CD14-positive monocyte (primary cell): ENCODE measurements around the gene KRTAP10-5. TPM values are rescaled to one million over a fixed set of nuclear protein-coding genes. Genes with fewer than 3 reads are reported as not detected.

Experiments
- DNase-seq, 3 donors: peaks; one replicate each; pipeline ENCODE4 v3.0.0-alpha.2; 2011 to 2022
- H2AFZ ChIP-seq: 2 replicates; pipeline ENCODE4 v1.6.0; 2012; ENCODE audit warnings: mild to moderate bottlenecking, low read depth, low read length, inconsistent platforms; ENCODE audit not compliant: insufficient read depth, poor library complexity, severe bottlenecking
- H3K27ac ChIP-seq, 2 donors: 1 replicate in 1 of 2; 2 replicates in 1 of 2; pipeline ENCODE4 v1.5.1; 2012 to 2013; ENCODE audit warnings: low read length in 2 of 2, control low read depth in 1 of 2, inconsistent platforms in 1 of 2, low read depth in 1 of 2, mild to moderate bottlenecking in 1 of 2
- H3K27me3 ChIP-seq, 2 donors: one replicate each; pipeline versions ENCODE4 v1.6.0 to v1.6.1; 2011 to 2013; ENCODE audit warnings: low read length in 2 of 2; ENCODE audit not compliant: control insufficient read depth in 2 of 2, insufficient read depth in 2 of 2
- H3K36me3 ChIP-seq, 2 donors: replicated peaks in 1 of 2; 1 replicate in 1 of 2; 2 replicates in 1 of 2; pipeline versions ENCODE4 v1.5.1 to v1.6.1; 2012 to 2013; ENCODE audit warnings: low read length in 2 of 2, control low read depth in 1 of 2, inconsistent platforms in 1 of 2, mild to moderate bottlenecking in 1 of 2; ENCODE audit not compliant: insufficient read depth in 2 of 2, control insufficient read depth in 1 of 2
- H3K4me1 ChIP-seq, 2 donors: 1 replicate in 1 of 2; 2 replicates in 1 of 2; pipeline versions ENCODE4 v1.5.1 to v1.6.1; 2012 to 2013; ENCODE audit warnings: low read length in 2 of 2, control low read depth in 1 of 2, inconsistent platforms in 1 of 2, mild to moderate bottlenecking in 1 of 2, moderate library complexity in 1 of 2; ENCODE audit not compliant: insufficient read depth in 2 of 2, control insufficient read depth in 1 of 2
- H3K4me2 ChIP-seq: replicated peaks from 2 replicates; pipeline ENCODE3; 2012; ENCODE audit warnings: low read length, moderate library complexity, mild to moderate bottlenecking; ENCODE audit not compliant: poor library complexity, severe bottlenecking; ENCODE audit errors: extremely low read depth
- H3K4me3 ChIP-seq, 3 experiments: fragments of 200-600 bp in 1 of 3; sonication (generic) in 1 of 3; replicated peaks in 1 of 3; 1 replicate in 2 of 3; 2 replicates in 1 of 3; pipeline ENCODE4 v1.5.1; 2011 to 2013; ENCODE audit warnings: low read length in 3 of 3, mild to moderate bottlenecking in 3 of 3, control low read depth in 2 of 3, low read depth in 2 of 3, inconsistent platforms in 1 of 3, moderate library complexity in 1 of 3
- H3K79me2 ChIP-seq: 2 replicates; pipeline ENCODE4 v1.6.0; 2012; ENCODE audit warnings: mild to moderate bottlenecking, control low read depth, inconsistent platforms, low read length, moderate library complexity; ENCODE audit not compliant: insufficient read depth
- H3K9ac ChIP-seq: 2 replicates; pipeline ENCODE4 v1.6.0; 2017; ENCODE audit warnings: low read length, mild to moderate bottlenecking; ENCODE audit not compliant: insufficient read depth, poor library complexity, severe bottlenecking
- H3K9me3 ChIP-seq, 2 donors: replicated peaks in 1 of 2; 1 replicate in 1 of 2; 2 replicates in 1 of 2; pipeline versions ENCODE4 v1.5.1 to v1.6.1; 2012 to 2013; ENCODE audit warnings: low read length in 2 of 2, control low read depth in 1 of 2; ENCODE audit not compliant: control insufficient read depth in 1 of 2, insufficient read depth in 1 of 2
- H4K20me1 ChIP-seq: 2 replicates; pipeline ENCODE4 v1.6.0; 2012; ENCODE audit warnings: mild to moderate bottlenecking, low read length, control low read depth, moderate library complexity; ENCODE audit not compliant: insufficient read depth
- H3K27ac Mint-ChIP-seq, 7 donors: one replicate each; pipeline ENCODE4 v1.8.0; 2020; ENCODE audit warnings: mild to moderate bottlenecking in 7 of 7, mixed read lengths in 7 of 7, moderate library complexity in 6 of 7, inconsistent platforms in 2 of 7
- H3K27me3 Mint-ChIP-seq, 3 donors: one replicate each; pipeline ENCODE4 v1.8.0; 2021 to 2022; ENCODE audit warnings: low read depth in 3 of 3, mild to moderate bottlenecking in 3 of 3, mixed read lengths in 3 of 3, moderate library complexity in 3 of 3, inconsistent platforms in 1 of 3
- H3K36me3 Mint-ChIP-seq, 2 donors: one replicate each; pipeline ENCODE4 v1.8.0; 2020; ENCODE audit warnings: mixed read lengths in 2 of 2, inconsistent platforms in 1 of 2, mild to moderate bottlenecking in 1 of 2
- H3K4me1 Mint-ChIP-seq: one replicate; pipeline ENCODE4 v1.8.0; 2020; ENCODE audit warnings: mild to moderate bottlenecking, mixed read lengths
- H3K4me3 Mint-ChIP-seq, 2 donors: one replicate each; pipeline ENCODE4 v1.8.0; 2020; ENCODE audit warnings: mild to moderate bottlenecking in 2 of 2, mixed read lengths in 2 of 2, moderate library complexity in 1 of 2
- H3K9me3 Mint-ChIP-seq, 7 donors: one replicate each; pipeline ENCODE4 v1.8.0; 2020 to 2022; ENCODE audit warnings: mixed read lengths in 7 of 7, mild to moderate bottlenecking in 6 of 7, moderate library complexity in 6 of 7, inconsistent platforms in 2 of 7
- whole genome bisulfite sequencing: methylation state at CpG from one replicate; pipeline ENCODE4 v1.1.5; 2013; ENCODE audit warnings: missing lambda C conversion rate; ENCODE audit not compliant: insufficient coverage; 5-methylcytosine and 5-hydroxymethylcytosine counted together
- intact Hi-C, 2 donors: fragments of 100-400 bp; cut with micrococcal nuclease; formaldehyde crosslinking; loops; one replicate each; pipeline versions ENCODE4 v1.15.0 to v1.15.1; 2023
- polyA plus RNA-seq, 3 donors: library from polyadenylated mRNA; depleted of rRNA in 1 of 3; unstranded in 2 of 3; stranded (reverse) in 1 of 3; fragments of 300-500 nt in 2 of 3; fragments of >200 nt in 1 of 3; fragmentation: Illumina TruSeq in 2 of 3; gene quantifications; 1 replicate in 2 of 3; 2 replicates in 1 of 3; pipeline ENCODE4 v1.2.3, GENCODE V29; 2012 to 2021
- TF ChIP-seq, protein P1 (sequence below): fragments of 200-600 bp; IDR thresholded peaks from one replicate; pipeline ENCODE4 v1.8.0; 2022; ENCODE audit warnings: antibody characterized with exemption, mild to moderate bottlenecking

KRTAP10-5 gene
- polyA plus RNA-seq, 3 donors, result not detected

DNA sequence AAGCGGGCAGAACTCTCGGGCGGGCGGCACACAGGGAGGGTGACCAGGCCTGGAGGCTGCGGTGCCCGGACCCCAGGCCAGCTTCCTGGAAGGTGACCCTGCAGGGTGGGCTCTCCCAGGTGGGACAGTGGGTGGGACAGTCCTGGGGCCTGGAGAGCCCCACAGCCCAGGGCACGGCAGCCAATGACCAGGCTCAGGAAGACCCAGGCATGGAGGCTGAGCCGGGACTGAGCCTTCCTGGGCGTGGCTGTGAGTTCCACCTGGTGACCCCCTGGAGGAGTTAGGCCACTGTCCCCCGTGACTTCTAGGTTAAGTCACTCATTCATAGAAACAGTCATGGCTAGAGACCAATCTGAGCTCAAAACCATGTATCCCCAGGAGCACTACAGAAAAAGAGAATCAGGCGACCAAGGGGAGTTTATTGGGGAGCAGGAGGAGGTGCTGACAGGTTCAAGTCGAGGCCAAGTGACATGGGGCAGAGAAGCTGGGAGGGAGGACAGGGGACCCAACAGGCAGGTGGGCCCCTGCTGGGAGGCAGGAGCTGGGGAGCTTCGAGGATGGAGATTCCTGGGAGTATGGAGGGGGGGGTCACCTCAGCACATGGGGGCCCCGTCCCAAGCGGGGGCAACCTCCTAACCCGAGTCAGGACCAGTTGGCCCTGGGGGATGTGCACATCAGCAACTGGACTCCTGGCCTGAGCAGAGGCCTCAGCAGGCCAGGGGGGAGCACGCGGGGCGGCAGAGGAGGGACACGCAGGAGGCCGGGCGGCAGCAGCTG is 1.2 kb downstream of the KRTAP10-5 start:
- Histone ChIP-seq H3K36me3 (no peaks in the 10 kb centered on the region), H3K27ac (no peak overlapping the region), H3K9me3 (peaks cover 11 to 44% of the 10 kb centered on the region in 2 donors), H3K9ac (no peak overlapping the region), H2AFZ (no peak overlapping the region), H3K27me3 (peaks cover 0 to 4% of the 10 kb centered on the region in 2 donors), H3K4me3 (no peak overlapping the region), H4K20me1 (no peaks in the 10 kb centered on the region), H3K79me2 (no peaks in the 10 kb centered on the region), H3K4me2 (no peak overlapping the region), H3K4me1 (no peaks in the 10 kb centered on the region)
- TF ChIP-seq, protein P1, sequence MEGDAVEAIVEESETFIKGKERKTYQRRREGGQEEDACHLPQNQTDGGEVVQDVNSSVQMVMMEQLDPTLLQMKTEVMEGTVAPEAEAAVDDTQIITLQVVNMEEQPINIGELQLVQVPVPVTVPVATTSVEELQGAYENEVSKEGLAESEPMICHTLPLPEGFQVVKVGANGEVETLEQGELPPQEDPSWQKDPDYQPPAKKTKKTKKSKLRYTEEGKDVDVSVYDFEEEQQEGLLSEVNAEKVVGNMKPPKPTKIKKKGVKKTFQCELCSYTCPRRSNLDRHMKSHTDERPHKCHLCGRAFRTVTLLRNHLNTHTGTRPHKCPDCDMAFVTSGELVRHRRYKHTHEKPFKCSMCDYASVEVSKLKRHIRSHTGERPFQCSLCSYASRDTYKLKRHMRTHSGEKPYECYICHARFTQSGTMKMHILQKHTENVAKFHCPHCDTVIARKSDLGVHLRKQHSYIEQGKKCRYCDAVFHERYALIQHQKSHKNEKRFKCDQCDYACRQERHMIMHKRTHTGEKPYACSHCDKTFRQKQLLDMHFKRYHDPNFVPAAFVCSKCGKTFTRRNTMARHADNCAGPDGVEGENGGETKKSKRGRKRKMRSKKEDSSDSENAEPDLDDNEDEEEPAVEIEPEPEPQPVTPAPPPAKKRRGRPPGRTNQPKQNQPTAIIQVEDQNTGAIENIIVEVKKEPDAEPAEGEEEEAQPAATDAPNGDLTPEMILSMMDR, result no peak
- H3K27ac Mint-ChIP-seq, result no peak overlapping the region
- no peaks in the 10 kb centered on the region for H3K4me1 Mint-ChIP-seq
- DNase-seq, result no peak
- H3K9me3 Mint-ChIP-seq, result peaks cover 21 to 64% (median 50%) of the 10 kb centered on the region in 7 donors
- 66% methylated on average over 8 of the region's 22 CpGs for WGBS
- intact Hi-C loops, result no loop called here
- no peaks in the 10 kb centered on the region for H3K36me3 Mint-ChIP-seq
- peaks cover 10 to 39% (median 16%) of the 10 kb centered on the region in 3 donors for H3K27me3 Mint-ChIP-seq
- H3K4me3 Mint-ChIP-seq, result no peak overlapping the region

DNA sequence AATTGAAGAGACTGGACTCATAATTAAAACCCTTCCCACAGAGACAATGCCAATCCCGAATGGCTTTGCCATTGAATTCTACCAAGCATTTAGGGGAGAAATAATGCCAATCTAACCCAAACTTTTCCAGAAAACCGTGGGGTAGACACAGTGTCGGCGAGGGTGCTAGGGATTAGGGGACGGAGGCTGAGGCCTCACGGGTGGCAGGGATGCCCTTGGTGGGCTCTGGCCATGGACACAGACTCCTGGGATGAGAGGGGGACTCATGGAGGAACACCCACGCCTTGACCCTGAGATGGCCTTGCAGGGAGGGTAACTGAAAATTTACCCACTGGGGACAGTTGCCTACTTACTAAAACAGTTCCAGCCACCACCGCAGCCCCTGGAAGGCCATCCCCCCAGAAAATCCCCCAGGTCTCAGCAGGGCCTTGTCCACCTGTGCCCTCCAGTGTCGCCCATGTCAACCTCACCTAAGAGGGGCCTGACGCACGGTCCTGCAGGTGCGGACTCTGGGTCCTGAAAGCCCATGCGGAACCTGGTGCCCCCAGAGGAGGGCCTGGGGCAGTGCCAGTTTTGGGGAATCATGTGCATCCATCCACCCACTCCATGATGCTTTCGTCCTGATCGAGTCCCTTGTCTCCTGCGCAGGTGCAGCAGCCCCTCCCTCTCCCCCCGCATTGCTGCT is 1.9 kb downstream of the KRTAP10-5 start:
- peaks cover 10 to 39% (median 18%) of the 10 kb centered on the region in 3 donors for H3K27me3 Mint-ChIP-seq
- Histone ChIP-seq H3K79me2 (no peaks in the 10 kb centered on the region), H3K4me2 (no peak overlapping the region), H4K20me1 (no peaks in the 10 kb centered on the region), H2AFZ (no peak overlapping the region), H3K9me3 (peaks cover 11 to 44% of the 10 kb centered on the region in 2 donors), H3K4me3 (no peak overlapping the region), H3K36me3 (no peaks in the 10 kb centered on the region), H3K27ac (no peak overlapping the region), H3K4me1 (no peaks in the 10 kb centered on the region), H3K27me3 (peaks cover 0 to 3% of the 10 kb centered on the region in 2 donors), H3K9ac (no peak overlapping the region)
- no peak overlapping the region for H3K27ac Mint-ChIP-seq
- no peaks in the 10 kb centered on the region for H3K36me3 Mint-ChIP-seq
- TF ChIP-seq, protein P1, result no peak
- peaks cover 21 to 64% (median 50%) of the 10 kb centered on the region in 7 donors for H3K9me3 Mint-ChIP-seq
- no peak for DNase-seq
- WGBS, result 98% methylated on average over 11 of the region's 17 CpGs
- intact Hi-C loops, result no loop called here
- no peaks in the 10 kb centered on the region for H3K4me1 Mint-ChIP-seq
- no peak overlapping the region for H3K4me3 Mint-ChIP-seq
